Posterior cingulate gyrus (tissue), 11 donors: ENCODE results near the gene LPCAT1.
"Not testable (repeated sequence)": the region's sequence is repeated elsewhere in the genome, so short reads cannot be mapped to it uniquely, and the experiment has no call there.

Source experiments
- DNase-seq, 10 donors: peaks; one replicate each; pipeline versions ENCODE4 v3.0.0 to v3.0.0-alpha.2; 2020 to 2021; ENCODE audit warnings: mixed read lengths in 3 of 10
- intact Hi-C: fragments of 100-400 bp; cut with DNase I; formaldehyde crosslinking; loops from one replicate; pipeline ENCODE4 v1.15.1; 2023

The LPCAT1 gene

GRCh38 chr5:1524799-1525623, 1.3 kb upstream of the LPCAT1 start:
- peak in 8 of 10 donors; percentile 2 to 75 (median 16) for DNase-seq
- intact Hi-C loops = loop anchor here (10.0 kb wide), 1 partner anchor 120 kb away; no protein-coding TSS in a partner anchor

DNA sequence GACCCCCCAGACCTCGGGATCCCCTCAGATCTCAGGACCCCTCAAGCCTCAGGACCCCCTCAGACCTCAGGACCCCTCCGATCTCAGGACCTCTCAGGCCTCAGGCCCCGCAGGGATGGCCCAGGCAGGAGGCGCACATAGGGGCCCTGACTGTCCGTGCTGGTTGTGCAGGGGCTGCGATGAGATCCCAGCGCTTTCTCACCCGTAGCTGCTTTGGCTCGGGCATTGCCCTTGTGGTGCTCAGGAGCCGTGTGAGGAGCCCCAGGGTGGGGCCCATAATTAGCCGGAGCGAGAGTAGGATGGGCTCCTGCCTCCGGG, 680 bp upstream of the LPCAT1 start:
- intact Hi-C loops = loop anchor here (10.0 kb wide), 1 partner anchor 120 kb away; no protein-coding TSS in a partner anchor
- peak in 4 of 10 donors; percentile 8 to 82 (median 52) for DNase-seq

DNA sequence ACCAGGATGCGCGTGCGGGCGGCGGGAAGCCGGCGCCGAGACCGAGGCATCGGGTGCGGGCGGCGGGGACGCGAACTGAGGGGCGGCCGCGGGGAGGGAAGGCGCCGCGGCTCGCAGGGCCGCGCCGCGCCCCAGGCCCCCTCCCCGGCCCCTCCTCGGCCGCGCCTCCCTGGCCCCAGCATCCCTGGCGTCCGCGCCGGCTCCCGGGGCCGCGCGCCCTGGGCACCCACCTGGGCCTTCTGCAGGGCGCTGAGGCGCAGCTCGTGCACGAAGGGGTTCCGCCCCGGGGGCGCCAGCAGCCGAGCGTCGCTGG, 324 bp downstream of the LPCAT1 start:
- peak in 3 of 10 donors; percentile 2 to 85 (median 45) for DNase-seq
- intact Hi-C loops = loop anchor here (10.0 kb wide), 1 partner anchor 121 kb away; no protein-coding TSS in a partner anchor

- DNase-seq = peak in 7 of 10 donors; percentile 9 to 89 (median 31)
- intact Hi-C loops = loop anchor here (10.0 kb wide), 1 partner anchor 122 kb away; no protein-coding TSS in a partner anchor
These were observed 920 bp downstream of the LPCAT1 start for GRCh38 chr5:1522601-1523479.

- intact Hi-C loops = loop anchor here (10.0 kb wide), 1 partner anchor 123 kb away; no protein-coding TSS in a partner anchor
- DNase-seq = peak in 7 of 10 donors; percentile 2 to 77 (median 11)
These were observed 1.8 kb downstream of the LPCAT1 start for GRCh38 chr5:1521671-1522600.

GRCh38 chr5:1520791-1521453, 2.8 kb downstream of the LPCAT1 start:
- peak in 1 of 10 donors; percentile 1 for DNase-seq
- intact Hi-C loops = loop anchor here (10.0 kb wide), 1 partner anchor 124 kb away; no protein-coding TSS in a partner anchor

GRCh38 chr5:1519631-1520210, 4.0 kb downstream of the LPCAT1 start:
- peak in 6 of 10 donors; percentile 3 to 64 (median 18) for DNase-seq
- intact Hi-C loops = loop anchor here (10.0 kb wide), 1 partner anchor 125 kb away; no protein-coding TSS in a partner anchor

- DNase-seq = peak; percentile 2 to 84 (median 12)
- intact Hi-C loops = no loop called here
These were observed 5.9 kb downstream of the LPCAT1 start for GRCh38 chr5:1517838-1518237.

GRCh38 chr5:1516615-1517601, 6.9 kb downstream of the LPCAT1 start:
- peak in 9 of 10 donors; percentile 4 to 81 (median 14) for DNase-seq
- intact Hi-C loops = no loop called here

DNA sequence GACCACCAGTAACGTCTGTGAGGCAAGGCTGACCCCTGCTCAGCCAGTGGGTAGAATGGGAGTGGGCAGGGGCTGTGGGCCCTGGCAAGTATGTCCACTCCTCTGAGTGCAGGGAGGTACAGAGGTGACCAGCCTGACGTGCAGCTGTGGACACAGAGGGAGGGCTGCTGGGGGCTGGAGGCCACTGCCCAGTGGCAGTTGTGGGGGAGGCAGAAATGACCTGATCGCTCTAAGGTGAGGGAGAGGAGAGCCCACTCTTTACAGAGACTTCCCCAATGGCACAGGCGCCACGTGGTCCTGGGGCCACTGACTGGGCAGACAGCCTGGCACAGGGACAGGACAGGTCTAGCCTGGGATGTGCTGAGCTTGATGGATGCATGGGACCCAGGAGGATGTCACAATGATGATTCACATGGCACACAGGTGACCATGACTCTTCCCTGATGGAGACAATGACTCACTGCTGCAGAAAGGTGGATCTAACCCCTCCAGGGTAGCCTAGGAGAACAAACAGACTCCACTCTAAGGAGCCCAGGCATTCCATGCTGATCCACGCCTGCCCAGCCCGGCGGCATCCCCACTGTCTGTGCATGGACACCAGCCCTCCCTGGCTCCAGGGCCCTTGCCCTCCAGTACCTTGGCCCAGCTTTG, 7.7 kb downstream of the LPCAT1 start:
- peak in 7 of 10 donors; percentile 4 to 57 (median 7) for DNase-seq
- intact Hi-C loops = no loop called here

GRCh38 chr5:1515311-1515920, 8.3 kb downstream of the LPCAT1 start:
- DNase-seq = peak in 6 of 10 donors; percentile 4 to 66 (median 22)
- intact Hi-C loops = no loop called here

DNA sequence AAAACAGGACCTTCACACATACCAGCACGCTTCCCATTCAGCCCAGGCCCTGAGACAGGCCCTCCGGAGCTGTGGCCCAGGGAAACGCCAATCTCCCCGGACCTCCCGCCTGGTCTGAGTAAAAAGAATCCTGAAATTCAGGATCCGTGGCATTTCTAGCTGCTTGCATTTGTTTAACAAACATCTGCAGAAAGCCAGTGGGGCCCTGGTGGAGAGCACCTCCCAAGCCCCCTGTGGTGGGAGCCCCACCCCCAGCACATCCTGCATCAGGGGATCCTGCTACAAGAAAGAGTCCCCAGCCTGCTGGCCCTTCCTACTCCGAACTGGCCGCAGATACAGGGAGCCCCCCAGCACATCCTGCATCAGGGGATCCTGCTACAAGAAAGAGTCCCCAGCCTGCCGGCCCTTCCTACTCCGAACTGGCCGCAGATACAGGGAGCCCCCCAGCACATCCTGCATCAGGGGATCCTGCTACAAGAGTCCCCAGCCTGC, 8.9 kb downstream of the LPCAT1 start:
- intact Hi-C loops = not testable (repeated sequence)
- peak in 6 of 10 donors; percentile 0 to 55 (median 5) for DNase-seq

DNA sequence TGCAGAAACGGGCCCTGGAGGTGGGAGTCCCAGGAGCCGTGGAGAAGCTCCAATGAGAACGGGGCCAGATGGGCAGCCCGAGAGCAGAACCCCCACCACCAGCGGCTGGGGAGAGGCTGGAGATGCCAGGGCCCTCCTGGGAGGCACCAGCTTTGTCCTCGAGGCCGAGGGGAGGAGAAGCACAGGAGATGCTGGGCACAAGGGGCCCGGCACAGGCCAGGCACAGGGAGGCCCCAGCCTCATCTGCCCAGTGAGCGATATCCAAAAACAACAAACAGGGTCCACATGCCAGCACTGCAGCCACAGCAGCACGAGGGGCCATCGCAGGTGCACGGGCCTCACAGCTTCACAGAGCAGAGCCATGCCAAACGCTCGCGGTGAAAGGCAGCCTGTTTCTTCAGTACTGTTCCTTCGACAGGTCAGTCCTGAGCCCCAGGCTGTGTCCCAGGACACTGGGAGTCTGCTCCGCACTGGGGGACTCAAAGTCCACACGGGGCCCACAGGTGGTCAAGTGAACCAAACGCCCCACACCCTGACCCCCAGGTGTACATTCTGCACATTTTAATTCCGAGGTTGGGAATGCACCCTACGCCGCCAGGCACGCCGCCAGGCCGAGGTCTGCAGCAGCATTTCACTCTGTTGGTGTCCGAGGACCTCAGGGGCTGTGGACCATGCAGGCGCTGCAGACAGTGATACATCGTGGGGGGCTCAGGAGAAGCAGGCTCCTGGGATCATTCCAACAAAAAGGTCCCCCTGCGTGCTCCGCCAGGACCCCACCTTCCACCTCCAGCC, 9.5 kb downstream of the LPCAT1 start:
- peak in 8 of 10 donors; percentile 6 to 62 (median 18) for DNase-seq
- intact Hi-C loops = no loop called here

DNA sequence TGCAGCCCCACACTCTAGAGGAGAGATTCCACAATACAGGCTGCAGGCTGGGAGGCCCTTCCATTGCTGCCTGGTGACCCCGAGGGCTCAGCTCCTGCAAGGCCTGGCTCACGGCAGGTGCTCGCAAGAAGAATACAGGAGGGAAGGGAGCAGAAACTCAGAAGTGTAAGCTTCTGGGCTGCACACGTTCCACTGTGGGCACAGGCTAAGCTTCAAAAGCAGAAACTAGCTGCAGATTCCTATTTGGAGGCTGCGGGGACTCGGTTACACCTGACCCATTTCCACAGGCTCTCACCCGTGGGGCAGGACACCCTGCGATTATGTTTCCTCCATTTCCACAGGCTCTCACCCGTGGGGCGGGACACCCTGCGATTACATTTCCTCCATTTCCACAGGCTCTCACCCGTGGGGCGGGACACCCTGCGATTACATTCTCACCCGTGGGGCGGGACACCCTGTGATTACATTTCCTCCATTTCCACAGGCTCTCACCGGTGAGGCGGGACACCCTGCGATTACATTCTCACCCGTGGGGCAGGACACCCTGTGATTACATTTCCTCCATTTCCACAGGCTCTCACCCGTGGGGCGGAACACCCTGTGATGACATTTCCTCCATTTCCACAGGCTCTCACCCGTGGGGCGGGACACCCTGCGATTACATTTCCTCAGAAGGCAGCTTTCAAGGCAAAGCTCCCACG, 10.3 kb downstream of the LPCAT1 start:
- intact Hi-C loops = no loop called here
- peak in 4 of 10 donors; percentile 3 to 22 (median 6) for DNase-seq
